IPS-11a (cell line): ENCODE data around the gene UBXN7.
"Not testable (repeated sequence)": the region's sequence is repeated elsewhere in the genome, so short reads cannot be mapped to it uniquely, and the experiment has no call there.

Experiments
- H3K4me3 ChIP-seq: one replicate; pipeline ENCODE4 v1.5.1; 2013; ENCODE audit warnings: low read depth, low read length, control low read depth

UBXN7 gene

GRCh38 chr3:196357905-196358304 lies 74.3 kb downstream of the UBXN7 start:
- no peak overlapping the region for H3K4me3 ChIP-seq

GRCh38 chr3:196356556-196356955 lies 75.7 kb downstream of the UBXN7 start:
- no peak overlapping the region for H3K4me3 ChIP-seq

- H3K4me3 ChIP-seq: no peak overlapping the region
Observed at GRCh38 chr3:196355668-196356067, 76.6 kb downstream of the UBXN7 start.

GRCh38 chr3:196354132-196354531 lies 78.1 kb downstream of the UBXN7 start:
- H3K4me3 ChIP-seq: no peak overlapping the region

- H3K4me3 ChIP-seq: no peak overlapping the region
Observed at GRCh38 chr3:196351541-196351940, 80.7 kb downstream of the UBXN7 start.

GRCh38 chr3:196350067-196350466 lies 82.2 kb downstream of the UBXN7 start:
- H3K4me3 ChIP-seq: no peak overlapping the region

- H3K4me3 ChIP-seq: no peak overlapping the region
Observed at GRCh38 chr3:196348698-196349097, 83.5 kb downstream of the UBXN7 start.

- no peak overlapping the region for H3K4me3 ChIP-seq
Observed at GRCh38 chr3:196344663-196345062, 87.6 kb downstream of the UBXN7 start.

- not testable (repeated sequence) for H3K4me3 ChIP-seq
Observed at GRCh38 chr3:196343917-196344316, 88.3 kb downstream of the UBXN7 start.

GRCh38 chr3:196341137-196341536 lies 91.1 kb downstream of the UBXN7 start:
- H3K4me3 ChIP-seq: no peak overlapping the region

DNA sequence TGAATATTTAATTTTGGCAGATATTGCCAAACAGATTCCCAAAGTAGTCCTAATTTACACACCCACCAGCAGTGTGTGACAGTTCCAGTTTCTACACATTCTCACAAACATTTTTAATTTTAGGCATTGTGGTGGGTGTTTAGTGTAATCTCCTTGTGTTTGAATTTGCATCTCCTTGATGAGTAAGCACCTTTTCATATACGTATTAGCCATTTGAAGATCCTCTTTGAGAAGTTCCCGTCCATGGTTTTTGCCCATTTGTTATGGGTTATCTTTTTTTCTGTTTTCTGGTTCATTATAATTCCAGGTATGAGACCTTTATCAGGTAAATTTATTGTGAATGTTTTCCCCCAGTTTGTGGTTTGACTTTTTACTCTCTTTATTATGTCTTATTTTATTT lies 91.8 kb downstream of the UBXN7 start:
- no peak overlapping the region for H3K4me3 ChIP-seq

- no peak overlapping the region for H3K4me3 ChIP-seq
Observed at GRCh38 chr3:196339493-196340254, 92.6 kb downstream of the UBXN7 start.

GRCh38 chr3:196339044-196339443 lies 93.2 kb downstream of the UBXN7 start:
- no peak overlapping the region for H3K4me3 ChIP-seq

- H3K4me3 ChIP-seq: no peak overlapping the region
Observed at GRCh38 chr3:196336319-196337145, 95.7 kb downstream of the UBXN7 start.

DNA sequence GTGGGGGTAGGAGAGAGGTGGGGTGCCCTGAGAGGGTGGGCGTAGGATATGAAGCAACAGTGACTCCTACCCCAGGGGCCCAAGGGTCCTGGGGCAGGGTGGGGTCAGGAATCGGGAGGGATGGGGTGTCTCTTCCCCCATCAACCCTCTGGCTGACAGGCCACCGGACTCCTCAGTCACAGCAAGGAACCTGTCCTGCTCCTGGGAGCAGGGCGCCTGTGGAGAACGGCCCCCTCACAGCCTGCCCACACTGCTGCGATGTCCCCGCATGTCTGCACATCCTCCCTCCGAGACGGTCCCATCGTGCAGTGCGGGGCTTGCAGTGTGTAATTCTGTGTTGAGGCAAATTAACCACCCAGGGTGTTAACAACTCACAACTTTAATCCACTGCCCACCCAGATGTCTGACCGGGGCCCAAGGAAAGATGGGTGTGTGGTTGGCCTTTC lies 96.7 kb downstream of the UBXN7 start:
- H3K4me3 ChIP-seq: no peak overlapping the region

DNA sequence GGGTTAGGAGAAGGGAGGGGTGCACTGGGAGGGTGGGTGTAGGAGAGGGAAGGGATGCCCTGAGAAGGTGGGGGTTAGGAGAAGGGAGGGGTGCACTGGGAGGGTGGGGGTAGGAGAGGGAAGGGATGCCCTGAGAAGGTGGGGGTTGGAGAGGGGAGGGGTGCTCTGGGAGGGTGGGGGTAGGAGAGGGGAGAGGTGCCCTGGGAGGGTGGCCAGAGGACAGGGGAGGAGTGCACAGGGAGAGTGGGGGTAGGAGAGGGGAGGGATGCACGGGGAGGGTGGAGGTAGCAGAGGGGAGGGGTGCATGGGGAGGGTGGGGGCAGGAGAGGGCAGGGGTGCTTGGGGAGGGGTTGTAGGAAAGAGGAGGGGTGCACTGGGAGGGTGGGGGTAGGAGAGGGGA lies 97.2 kb downstream of the UBXN7 start:
- H3K4me3 ChIP-seq: no peak overlapping the region

GRCh38 chr3:196332168-196332567 lies 100.1 kb downstream of the UBXN7 start:
- no peak overlapping the region for H3K4me3 ChIP-seq

- H3K4me3 ChIP-seq: no peak overlapping the region
Observed at GRCh38 chr3:196327405-196327804, 104.8 kb downstream of the UBXN7 start.

- no peak overlapping the region for H3K4me3 ChIP-seq
Observed at GRCh38 chr3:196326936-196327335, 105.3 kb downstream of the UBXN7 start.

DNA sequence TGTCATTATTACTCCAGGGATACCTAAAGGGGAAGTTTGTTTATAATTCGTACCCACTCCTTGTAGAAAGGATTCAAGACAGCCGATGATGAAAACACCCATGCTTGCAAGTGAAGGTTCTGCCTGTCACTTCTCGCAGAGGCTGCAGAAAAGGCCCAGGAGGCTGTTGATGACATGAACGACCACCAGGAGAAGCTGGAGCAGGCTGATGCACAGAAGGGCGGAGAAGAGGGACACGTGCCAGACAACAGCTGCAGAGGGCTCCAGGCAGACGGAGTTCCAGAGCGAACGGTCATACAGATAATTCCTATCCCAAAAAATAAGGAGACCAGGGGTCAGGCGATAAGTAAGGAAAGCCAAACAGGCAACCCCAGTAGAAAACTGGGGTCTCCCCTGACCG lies 108.5 kb downstream of the UBXN7 start:
- no peak overlapping the region for H3K4me3 ChIP-seq

GRCh38 chr3:196323016-196323415 lies 109.2 kb downstream of the UBXN7 start:
- no peak overlapping the region for H3K4me3 ChIP-seq

GRCh38 chr3:196321162-196321561 lies 111.1 kb downstream of the UBXN7 start:
- no peak overlapping the region for H3K4me3 ChIP-seq
